GM21786 (cell line): Measurements from ENCODE around the gene PPP1R13B.

ENCODE experiments used
- ATAC-seq: cut with Tn5 transposase; IDR thresholded peaks from one replicate; pipeline ENCODE4 v1.9.1; 2021; ENCODE audit not compliant: unreplicated experiment

The PPP1R13B gene

GRCh38 chr14:103716091-103716801 lies 131.1 kb downstream of the PPP1R13B start:
- no peak for ATAC-seq

GRCh38 chr14:103715052-103716000 lies 132.0 kb downstream of the PPP1R13B start, which contains the start of the genes XRCC3 and ZFYVE21:
Gene XRCC3 (minus strand): TSS chr14:103715451. CDS start chr14:103711087, 4,364 bp downstream.
Gene ZFYVE21 (plus strand): TSS chr14:103715810. CDS start chr14:103715842, 32 bp downstream.
- peak; percentile 96 for ATAC-seq

- ATAC-seq = no peak
Observed at GRCh38 chr14:103714063-103714724, 133.2 kb downstream of the PPP1R13B start.

- ATAC-seq = no peak
Observed at GRCh38 chr14:103713304-103714062, 133.9 kb downstream of the PPP1R13B start.

GRCh38 chr14:103712633-103713247 lies 134.6 kb downstream of the PPP1R13B start:
- ATAC-seq = no peak

- no peak for ATAC-seq
Observed at GRCh38 chr14:103711516-103712431, 135.6 kb downstream of the PPP1R13B start.

- no peak for ATAC-seq
Observed at GRCh38 chr14:103710771-103711377, 136.5 kb downstream of the PPP1R13B start.

- no peak for ATAC-seq
Observed at GRCh38 chr14:103709814-103710213, 137.6 kb downstream of the PPP1R13B start.

- no peak for ATAC-seq
Observed at GRCh38 chr14:103708750-103709187, 138.6 kb downstream of the PPP1R13B start.

- no peak for ATAC-seq
Observed at GRCh38 chr14:103707329-103708263, 139.8 kb downstream of the PPP1R13B start.

GRCh38 chr14:103706551-103707328 lies 140.6 kb downstream of the PPP1R13B start:
- no peak for ATAC-seq

- no peak for ATAC-seq
Observed at GRCh38 chr14:103705504-103706284, 141.7 kb downstream of the PPP1R13B start.

- no peak for ATAC-seq
Observed at GRCh38 chr14:103705118-103705503, 142.3 kb downstream of the PPP1R13B start.

GRCh38 chr14:103704708-103705107 lies 142.7 kb downstream of the PPP1R13B start:
- no peak for ATAC-seq

- no peak for ATAC-seq
Observed at GRCh38 chr14:103703433-103704385, 143.7 kb downstream of the PPP1R13B start.
